Gastrocnemius medialis (tissue), 4 donors: Measurements from ENCODE around the gene GSTA4.

Experiments used
- CTCF ChIP-seq, 5 experiments: fragments of 450-650 bp in 3 of 5; fragments of 200-600 bp in 2 of 5; sonication (generic) in 2 of 5; IDR thresholded peaks in 4 of 5; conservative IDR thresholded peaks in 1 of 5; 1 replicate in 4 of 5; 2 replicates in 1 of 5; pipeline ENCODE4 v1.5.1; 2016 to 2019; ENCODE audit warnings: antibody characterized with exemption in 5 of 5, mild to moderate bottlenecking in 3 of 5, moderate library complexity in 3 of 5
- POLR2A ChIP-seq, 2 donors: fragments of 450-650 bp; IDR thresholded peaks; one replicate each; pipeline ENCODE4 v1.6.1; 2017; ENCODE audit warnings: antibody characterized with exemption in 2 of 2, mild to moderate bottlenecking in 2 of 2, moderate library complexity in 2 of 2

- TF ChIP-seq CTCF (IDR thresholded peaks at IDR 0.05 in 4 of 5, conservative IDR thresholded peaks at IDR 0.05 in 1 of 5) (no peak), POLR2A (IDR thresholded peaks at IDR 0.05) (no peak)
Observed at GRCh38 chr6:52995913-52996645, 995 bp upstream of the GSTA4 start.
